ENCODE data around the gene SLC46A1. TPM values are rescaled to one million over a fixed set of nuclear protein-coding genes. Genes with fewer than 3 reads are reported as not detected.

Gene SLC46A1
- total and polyA plus RNA-seq, 9 of the 15 experiments (the other 6 are each of a cell fraction or from before 2014, with no cell fraction given), result 0.24 to 5.5 (median 3.1) TPM

DNA sequence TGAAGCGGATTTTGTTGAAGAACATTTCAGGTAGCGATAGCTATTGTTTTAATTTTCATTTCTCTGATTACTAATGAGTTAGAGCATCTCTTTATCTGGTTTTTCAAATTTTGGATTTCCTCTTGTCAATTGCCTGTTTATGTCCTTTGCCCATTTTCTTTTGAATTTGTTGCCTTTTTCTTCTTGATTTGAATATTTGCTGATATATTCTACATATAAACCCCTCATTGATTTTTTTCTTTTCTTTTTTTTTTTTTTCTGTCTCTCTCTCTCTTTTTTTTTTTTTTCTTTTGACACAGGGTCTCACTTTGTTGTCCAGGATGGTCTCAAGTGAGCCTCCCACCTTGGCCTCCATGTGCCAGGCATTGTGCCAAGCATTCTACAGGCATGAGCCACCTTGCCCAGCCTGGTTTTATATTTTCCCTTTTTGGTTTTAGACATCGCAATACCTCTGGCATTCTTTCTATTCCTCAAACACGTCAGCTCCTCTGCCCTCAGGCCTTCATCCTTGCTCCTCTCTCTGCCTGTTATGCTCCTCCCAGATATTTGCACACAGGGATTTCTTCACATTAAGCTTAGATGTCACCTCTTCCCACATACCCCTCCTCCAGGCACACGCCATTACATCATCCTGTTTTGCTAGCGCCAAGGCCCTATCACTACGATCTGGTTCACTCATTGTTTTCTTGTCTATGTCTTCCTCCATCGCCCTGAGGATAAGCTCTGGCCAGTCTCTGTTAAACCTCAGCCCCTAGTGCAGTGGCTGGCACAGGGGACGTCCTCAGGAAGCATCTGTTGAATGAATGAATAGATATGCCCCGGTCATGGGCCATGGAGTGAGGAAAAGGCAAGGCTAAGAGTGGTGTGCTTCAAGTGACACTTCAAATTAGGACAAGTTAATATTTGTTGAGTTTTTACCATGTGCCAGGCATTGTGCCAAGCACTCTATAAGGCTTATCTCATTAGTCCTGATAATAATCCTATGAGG, 25.9 kb downstream of the SLC46A1 start (continued):
- TF ChIP-seq, protein P1, sequence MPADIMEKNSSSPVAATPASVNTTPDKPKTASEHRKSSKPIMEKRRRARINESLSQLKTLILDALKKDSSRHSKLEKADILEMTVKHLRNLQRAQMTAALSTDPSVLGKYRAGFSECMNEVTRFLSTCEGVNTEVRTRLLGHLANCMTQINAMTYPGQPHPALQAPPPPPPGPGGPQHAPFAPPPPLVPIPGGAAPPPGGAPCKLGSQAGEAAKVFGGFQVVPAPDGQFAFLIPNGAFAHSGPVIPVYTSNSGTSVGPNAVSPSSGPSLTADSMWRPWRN (IDR thresholded peaks at IDR 0.05; ENCODE audit: low read depth), result peak; percentile 52
- TF ChIP-seq ZNF785 (CRISPR knock-in tag; IDR thresholded peaks at IDR 0.05) (no peak), ATF7 (IDR thresholded peaks at IDR 0.05) (peak; percentile 89), CEBPG (CRISPR knock-in tag; IDR thresholded peaks at IDR 0.05) (peak; percentile 54; the same call in 1 of the 2 replicates), CEBPG (tag; conservative IDR thresholded peaks at IDR 0.05 in 1 of 2, IDR thresholded peaks at IDR 0.05 in 1 of 2) (peak; percentile 85 to 95), SOX6 (IDR thresholded peaks at IDR 0.05) (peak; percentile 77)

DNA sequence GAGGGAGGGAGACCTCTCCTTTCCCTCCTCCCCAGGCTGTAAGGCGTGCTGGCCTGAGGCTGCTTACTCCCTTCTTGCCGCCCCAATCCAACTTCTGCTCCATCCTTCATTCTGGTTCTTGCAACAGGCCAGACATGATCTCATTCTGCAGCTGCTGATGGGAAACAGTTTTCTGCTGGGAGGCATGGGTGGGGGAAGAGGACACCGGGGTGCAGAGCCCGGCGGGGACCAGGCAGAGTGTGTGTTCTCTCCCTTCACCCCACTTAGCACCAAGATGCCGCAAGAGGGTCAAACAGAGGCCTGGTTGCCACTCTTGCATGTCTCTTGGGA, 33.1 kb downstream of the SLC46A1 start:
- peaks cover 16 to 35% of the 10 kb centered on the region in 2 experiments for H3K4me1 ChIP-seq (replicated peaks in 1 of 2; ENCODE audit: control insufficient read depth in 2 of 2, insufficient read depth in 2 of 2, low read length in 2 of 2)
- no peaks in the 10 kb centered on the region for H3K9me3 ChIP-seq (replicated peaks; ENCODE audit: control insufficient read depth, insufficient read depth, low read depth, low read length)
- no peak overlapping the region for H3K9ac ChIP-seq (ENCODE audit: insufficient read depth in 1 of 2, low read depth in 2 of 2, low read length in 2 of 2)
- no peak for FAIRE-seq
- WGBS (ENCODE audit: insufficient coverage, low coverage, missing lambda C conversion rate), result 32% methylated on average over 2 of the region's 6 CpGs
- no peak overlapping the region for H2AFZ ChIP-seq (ENCODE audit: low read depth, low read length)
- intact Hi-C loops (cut with micrococcal nuclease), result no loop called here
- no peak for ATAC-seq
- DNase-seq (ENCODE audit: extremely low read depth in 1 of 4, low spot score in 3 of 4), result no peak
- ChIA-PET POLR2A (interaction anchor here (1.2 kb wide), 1 partner anchor 15 kb away, joined by 5 read pairs; the partner anchor contains the start of gene POLDIP2), CTCF (ENCODE audit: low intra/inter-chr PET ratio) (no interaction called here)
- TF ChIP-seq CREB1 (IDR thresholded peaks at IDR 0.05) (no peak), CREB1 (CRISPR knock-in tag; IDR thresholded peaks at IDR 0.05) (no peak), TAF7 (tag; IDR thresholded peaks at IDR 0.05) (no peak), ZNF668 (CRISPR knock-in tag; IDR thresholded peaks at IDR 0.05) (no peak), PRMT5 (CRISPR knock-in tag; IDR thresholded peaks at IDR 0.05) (no peak)
- TF ChIP-seq, protein P2, sequence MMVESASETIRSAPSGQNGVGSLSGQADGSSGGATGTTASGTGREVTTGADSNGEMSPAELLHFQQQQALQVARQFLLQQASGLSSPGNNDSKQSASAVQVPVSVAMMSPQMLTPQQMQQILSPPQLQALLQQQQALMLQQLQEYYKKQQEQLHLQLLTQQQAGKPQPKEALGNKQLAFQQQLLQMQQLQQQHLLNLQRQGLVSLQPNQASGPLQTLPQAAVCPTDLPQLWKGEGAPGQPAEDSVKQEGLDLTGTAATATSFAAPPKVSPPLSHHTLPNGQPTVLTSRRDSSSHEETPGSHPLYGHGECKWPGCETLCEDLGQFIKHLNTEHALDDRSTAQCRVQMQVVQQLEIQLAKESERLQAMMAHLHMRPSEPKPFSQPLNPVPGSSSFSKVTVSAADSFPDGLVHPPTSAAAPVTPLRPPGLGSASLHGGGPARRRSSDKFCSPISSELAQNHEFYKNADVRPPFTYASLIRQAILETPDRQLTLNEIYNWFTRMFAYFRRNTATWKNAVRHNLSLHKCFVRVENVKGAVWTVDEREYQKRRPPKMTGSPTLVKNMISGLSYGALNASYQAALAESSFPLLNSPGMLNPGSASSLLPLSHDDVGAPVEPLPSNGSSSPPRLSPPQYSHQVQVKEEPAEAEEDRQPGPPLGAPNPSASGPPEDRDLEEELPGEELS (CRISPR knock-in tag; IDR thresholded peaks at IDR 0.05; ENCODE audit: borderline replicate concordance), result no peak
- H4K20me1 ChIP-seq (replicated peaks; ENCODE audit: control insufficient read depth, insufficient read depth, low read length), result peaks cover 14% of the 10 kb centered on the region
- in situ Hi-C loops (cut with MboI), result no loop called here
- no peaks in the 10 kb centered on the region for H3K79me2 ChIP-seq (ENCODE audit: control insufficient read depth, insufficient read depth, low read length)
- no peaks in the 10 kb centered on the region for H3K36me3 ChIP-seq (ENCODE audit: control insufficient read depth, insufficient read depth, low read length)
- no TSS peak for BruUV-seq (replicated peaks)
- H3K4me2 ChIP-seq (ENCODE audit: insufficient read depth, low read length), result no peak overlapping the region
- no peak overlapping the region for H3K27ac ChIP-seq (ENCODE audit: extremely low read depth, low read depth, low read length)
- H3K4me3 ChIP-seq, result no peak overlapping the region
- H3K9me1 ChIP-seq (ENCODE audit: control insufficient read depth, insufficient read depth, low read length), result peaks cover 5% of the 10 kb centered on the region
- peaks cover 0 to 4% of the 10 kb centered on the region in 2 experiments; a peak in 1 of 5 replicates for H3K27me3 ChIP-seq (ENCODE audit: control insufficient read depth in 2 of 2, insufficient read depth in 2 of 2, low read length in 2 of 2)

All from K562 (cell line).